CD4-positive, alpha-beta T cell treated with Interleukin-2 at 100 ng/mL for 4 hours (primary cell): ENCODE data around the gene METAP1.
"Not testable (repeated sequence)": the region's sequence is repeated elsewhere in the genome, so short reads cannot be mapped to it uniquely, and the experiment has no call there.

Experiments used
- DNase-seq: peaks from one replicate; pipeline ENCODE4 v3.0.0-alpha.2; 2020; ENCODE audit warnings: low spot score

The METAP1 gene

DNA sequence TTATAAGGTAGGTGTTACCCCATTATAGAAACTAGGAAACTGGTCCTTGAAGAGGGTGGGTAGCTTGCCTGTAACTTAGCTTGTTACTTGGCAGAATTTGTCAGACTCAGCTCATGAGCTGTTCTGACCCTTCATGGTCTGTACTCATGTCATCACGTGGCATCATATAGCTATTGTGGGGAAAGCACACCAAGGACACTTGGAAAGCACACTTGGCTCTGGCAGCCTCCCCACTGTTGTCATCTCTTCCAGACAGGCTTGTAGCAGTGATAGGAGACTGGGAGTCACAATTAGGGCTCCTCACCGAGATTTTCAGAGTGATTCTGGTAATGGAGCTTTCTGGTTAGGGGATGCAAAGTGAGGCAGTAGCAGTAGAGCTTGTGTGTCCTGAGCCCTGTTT lies 62.7 kb downstream of the METAP1 start:
- DNase-seq, result no peak

DNA sequence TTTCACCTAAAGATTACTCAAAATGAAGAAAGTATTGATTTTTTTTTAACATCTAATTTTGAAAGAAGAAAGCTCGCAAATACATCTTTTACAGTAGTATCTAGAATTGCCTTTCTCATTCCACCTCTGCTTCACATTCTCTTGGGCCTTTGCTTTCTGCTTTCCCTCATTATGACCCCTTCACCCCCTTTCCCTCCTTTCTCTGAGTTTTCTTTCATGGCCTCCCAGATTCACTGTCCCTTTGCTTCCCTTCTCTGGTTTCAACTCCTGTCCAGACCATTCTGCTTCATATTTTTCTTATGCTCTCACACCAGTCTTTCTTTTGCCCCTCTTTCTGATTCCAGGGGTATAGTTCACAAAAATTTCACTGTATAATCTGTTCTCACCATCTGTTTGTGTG lies 64.0 kb downstream of the METAP1 start:
- no peak for DNase-seq

DNA sequence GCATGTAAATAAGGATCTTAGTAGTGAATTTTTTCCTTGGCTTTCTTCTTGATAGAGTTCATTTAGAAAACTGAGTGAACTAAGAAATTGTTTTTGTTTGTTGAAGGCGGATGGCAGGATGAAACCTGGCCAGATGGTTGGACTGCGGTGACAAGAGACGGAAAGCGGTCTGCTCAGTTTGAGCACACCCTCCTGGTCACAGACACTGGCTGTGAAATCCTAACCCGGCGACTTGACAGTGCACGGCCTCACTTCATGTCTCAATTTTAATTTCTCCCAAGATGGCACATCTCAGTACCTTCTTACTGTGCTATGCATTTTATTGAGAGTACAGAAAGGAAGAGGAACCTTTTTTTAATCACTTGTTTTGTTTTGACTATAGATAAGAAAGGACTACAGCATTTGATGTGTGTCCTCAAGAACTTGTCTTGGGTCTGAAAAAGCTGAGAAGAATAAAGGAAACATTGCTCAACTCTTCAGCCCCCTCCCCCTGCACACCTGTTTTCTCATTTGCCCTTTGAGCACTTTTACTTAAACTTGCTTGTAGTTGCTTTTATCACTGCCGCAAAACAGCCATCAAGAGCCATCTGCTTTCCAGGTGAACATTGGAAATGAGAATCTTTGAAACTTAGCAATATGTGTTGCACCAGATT lies 65.7 kb downstream of the METAP1 start:
- DNase-seq, result no peak

DNA sequence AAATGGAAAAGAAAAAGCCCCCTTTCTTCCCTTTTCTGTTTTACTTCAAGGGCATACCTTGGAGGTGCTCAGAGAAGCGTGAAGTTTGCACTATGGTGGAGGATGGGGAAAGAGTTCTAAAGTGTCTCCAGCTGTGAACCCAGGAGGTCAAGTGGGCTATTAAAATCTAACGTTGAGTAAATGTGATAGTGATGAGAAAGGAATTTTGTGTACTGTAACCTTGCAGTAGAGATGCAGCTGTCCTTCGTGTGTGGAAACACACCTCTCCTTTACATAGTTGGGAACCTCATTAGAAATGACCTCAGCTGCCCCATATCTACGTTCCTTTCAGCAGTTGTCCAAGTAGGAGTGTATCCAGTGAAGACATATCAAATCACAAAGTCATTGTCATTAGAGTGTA lies 66.6 kb downstream of the METAP1 start:
- no peak for DNase-seq

DNA sequence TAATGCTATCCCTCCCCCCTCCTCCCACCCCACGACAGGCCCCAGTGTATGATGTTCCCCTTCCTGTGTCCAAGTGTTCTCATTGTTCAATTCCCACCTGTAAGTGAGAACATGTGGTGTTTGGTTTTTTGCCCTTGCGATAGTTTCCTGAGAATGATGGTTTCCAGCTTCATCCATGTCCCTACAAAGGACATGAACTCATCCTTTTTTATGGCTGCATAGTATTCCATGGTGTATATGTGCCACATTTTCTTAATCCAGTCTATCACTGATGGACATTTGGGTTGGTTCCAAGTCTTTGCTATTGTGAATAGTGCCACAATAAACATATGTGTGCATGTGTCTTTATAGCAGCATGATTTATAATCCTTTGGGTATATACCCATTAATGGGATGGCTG lies 70.0 kb downstream of the METAP1 start:
- DNase-seq, result not testable (repeated sequence)

DNA sequence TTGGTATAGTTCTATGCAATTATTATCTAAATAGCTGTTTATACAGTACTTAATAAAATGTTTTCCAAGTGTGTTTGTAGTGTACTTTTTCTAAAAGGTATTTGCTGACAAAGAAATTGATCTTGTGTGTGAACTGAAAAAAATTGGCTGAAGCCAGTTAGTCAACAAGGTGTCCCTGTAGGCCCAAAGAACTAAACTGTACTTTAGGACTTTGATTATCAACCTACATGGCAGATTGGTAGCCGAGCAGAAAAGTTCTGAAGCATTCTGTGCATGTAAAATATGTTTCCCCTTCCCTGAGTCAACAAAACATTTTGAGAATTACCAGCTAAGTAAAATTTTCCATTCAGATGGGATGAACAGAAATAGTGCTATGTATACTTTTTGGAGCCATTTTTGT lies 72.1 kb downstream of the METAP1 start:
- no peak for DNase-seq

DNA sequence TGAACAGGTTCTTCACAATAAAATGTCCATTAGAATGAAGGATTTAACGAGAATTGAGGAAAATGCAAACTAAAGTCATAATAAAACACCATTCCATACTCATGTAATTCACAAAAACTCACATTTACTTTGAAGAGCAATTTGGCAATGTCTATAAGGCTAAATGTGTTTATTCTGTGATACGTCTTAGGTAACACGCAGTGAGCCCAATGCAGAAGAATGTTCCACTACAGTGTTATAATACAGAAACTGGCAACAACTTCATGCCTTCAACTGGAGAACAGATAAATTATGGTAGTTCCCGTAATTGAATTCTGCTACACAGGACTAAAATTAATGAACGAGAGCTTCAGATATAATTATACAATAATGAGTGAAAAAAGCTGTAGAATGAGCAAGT lies 75.6 kb downstream of the METAP1 start:
- no peak for DNase-seq

DNA sequence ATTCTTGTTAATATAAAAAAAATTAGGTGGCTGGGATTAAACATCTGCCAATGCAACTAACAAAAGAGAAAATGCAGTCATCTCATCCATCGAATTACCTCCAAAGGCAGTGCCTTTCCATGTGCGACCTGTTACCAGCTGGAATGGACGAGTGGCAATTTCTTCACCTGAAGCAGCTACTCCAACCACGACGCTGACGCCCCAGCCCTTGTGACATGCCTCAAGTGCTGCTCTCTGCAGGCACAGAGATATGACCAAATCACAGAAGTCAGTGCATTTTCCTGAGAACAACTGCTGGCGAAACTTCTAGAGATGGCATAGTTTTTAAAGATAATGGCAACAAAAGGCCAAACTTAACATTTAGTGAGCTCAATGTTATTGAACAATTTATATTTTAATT lies 79.3 kb downstream of the METAP1 start:
- no peak for DNase-seq

DNA sequence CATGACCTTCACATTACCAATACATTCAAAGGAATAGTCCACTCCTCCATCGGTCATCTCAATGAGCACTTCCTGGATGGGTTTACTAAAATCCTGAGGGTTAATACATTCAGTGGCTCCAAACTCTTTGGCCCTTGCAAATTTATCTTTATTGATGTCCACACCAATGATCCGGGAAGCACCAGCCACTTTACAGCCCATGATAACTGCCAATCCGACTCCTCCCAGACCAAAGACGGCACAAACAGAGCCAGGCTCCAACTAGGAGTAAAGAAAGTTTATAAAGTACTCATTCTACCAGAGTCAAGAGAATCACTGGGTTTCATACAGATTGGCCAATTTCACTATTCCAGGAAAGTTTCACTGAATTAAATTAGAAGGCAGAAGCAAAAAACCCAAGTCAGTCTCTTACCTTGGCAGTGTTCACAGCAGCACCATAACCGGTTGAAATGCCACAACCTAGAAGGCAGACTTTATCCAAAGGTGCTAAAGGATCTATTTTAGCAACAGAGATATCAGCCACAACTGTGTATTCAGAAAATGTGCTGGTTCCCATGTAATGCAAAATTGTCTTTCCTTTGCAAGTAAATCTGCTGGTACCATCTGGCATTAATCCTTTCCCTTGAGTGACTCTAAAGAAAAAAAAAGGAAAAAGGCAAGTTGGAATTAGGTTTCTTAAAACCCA lies 80.9 kb downstream of the METAP1 start:
- no peak for DNase-seq

DNA sequence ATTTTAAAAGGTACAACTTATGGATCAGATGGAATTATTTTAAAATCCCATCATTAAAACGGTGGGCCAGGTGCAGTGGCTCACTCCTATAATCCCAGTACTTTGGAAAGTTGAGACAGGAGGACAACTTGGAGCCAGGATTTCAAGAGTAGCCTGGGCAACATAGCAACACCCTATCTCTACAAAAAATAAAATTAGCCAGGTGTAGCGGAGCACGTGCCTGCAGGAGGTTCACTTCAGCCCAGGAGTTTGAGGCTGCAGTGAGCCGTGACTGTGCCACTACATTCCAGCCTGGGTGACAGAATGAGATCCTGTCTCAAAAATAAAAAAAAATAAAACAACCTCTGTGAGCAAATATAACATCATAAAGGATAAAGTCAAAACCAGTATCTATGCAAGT lies 81.7 kb downstream of the METAP1 start:
- no peak for DNase-seq

DNA sequence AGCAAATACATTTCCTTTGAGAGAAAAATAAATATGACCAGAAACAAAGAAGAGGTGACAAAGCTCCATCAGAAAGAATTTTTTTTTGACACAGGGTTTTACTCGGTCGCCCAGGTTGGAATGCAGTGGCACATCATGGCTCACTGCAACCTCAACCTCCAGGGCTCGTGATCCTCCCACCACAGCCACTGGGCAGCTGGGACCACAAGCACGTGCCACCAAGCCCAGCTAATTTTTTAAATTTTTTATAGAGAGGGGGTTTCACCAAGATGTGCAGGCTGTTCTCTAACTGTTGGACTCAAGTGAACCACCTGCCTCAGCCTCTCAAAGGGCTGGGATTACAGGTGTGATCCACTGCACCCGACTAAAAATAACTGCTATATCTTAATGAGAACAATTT lies 82.8 kb downstream of the METAP1 start:
- DNase-seq, result no peak

DNA sequence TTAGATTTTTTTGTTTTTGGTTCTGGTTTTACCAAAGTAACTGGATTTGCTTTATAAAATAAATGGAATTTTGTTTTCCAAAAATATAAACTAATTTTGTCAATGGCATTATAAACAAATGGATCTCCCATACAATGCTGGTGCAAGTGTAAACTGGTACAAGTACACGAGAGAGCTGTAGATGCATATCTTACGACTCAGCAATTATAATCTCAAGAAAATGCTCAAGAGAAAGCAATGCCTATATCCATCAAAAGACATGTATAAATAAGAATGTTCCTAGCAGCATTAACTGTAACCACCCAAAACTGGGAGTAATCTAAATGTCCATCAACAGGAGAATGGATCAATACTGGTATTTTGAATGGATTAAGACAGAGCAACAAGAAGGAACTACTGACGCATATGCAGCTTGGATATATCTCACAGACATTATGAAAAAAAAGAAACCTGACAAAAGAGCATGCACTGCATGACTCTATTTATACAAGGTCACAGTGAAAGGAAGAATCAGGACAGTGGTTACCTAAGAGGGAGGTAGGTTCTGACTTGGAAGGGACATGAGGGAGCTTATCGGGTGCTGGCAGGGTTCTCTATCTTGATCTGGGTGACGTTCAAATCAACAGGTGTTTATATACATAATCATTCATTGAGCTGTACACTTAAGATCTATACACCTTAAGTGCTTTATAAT lies 83.6 kb downstream of the METAP1 start:
- DNase-seq, result no peak

DNA sequence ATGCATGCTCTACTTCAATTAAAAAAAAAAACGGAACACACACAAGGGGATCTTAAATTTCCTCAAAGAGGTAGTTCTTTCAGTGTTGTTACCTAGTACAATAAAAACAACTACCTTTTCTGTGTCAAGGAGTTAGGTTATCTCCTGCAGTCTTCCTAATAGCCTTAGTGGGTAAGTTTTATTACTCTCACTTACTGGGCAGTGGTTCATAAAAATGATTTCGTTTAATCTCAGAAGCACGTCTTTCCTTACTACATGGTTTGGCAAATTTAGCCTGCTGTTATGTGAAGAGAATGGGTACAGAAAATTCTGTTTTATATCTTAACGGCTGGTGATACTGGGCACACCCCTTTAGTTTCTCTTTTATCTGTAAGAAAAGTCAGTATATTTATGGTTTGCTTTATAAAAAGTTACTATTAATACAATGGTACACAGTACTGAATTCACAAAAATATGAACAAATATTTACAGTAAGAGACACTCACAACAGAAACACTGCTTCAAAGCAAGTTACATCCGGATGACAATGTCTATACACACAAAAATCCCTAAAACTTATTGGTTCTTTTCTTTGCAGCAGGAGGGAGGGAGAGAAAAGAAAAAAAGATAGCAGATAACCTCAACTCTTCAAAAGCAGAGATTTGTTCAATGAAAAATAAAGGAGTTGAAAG lies 84.2 kb downstream of the METAP1 start:
- no peak for DNase-seq

DNA sequence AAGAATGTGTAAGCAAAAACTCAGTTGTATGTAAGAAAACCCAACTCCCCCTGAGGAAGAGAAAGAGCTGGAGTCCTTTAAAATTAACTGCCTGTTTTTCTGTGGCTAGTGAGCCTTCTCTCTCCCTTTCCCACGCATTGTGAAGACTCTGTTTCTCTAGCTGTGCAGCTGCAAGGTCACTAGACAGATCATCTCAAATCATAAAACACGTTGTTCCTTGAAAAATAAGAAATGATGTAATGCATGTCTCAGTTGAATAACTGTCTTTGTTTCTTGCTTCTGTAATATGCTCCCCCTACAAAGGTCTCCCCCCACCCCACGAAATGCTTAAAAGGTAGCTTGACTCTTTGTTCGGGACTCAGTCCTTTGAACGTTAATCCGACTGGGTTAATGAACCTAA lies 85.3 kb downstream of the METAP1 start:
- DNase-seq, result not testable (repeated sequence)

DNA sequence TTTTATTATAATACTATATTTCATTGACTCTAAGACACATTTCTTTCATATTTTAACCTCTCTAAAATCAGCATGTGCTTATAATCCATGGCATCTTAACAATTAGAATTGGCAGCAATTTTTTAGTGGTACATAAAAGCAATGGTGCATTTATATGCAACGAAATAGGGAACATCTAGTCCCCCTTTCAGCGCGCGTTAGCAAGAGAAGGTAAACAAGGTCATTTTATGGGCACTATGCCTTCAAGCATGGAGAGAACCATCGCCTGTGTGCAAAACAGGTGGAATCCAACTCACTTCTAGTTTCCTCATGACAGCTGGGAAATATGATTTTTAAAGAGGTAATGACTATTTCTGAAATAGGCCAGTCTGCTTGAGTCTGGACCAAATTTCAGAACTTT lies 86.7 kb downstream of the METAP1 start:
- DNase-seq, result no peak

DNA sequence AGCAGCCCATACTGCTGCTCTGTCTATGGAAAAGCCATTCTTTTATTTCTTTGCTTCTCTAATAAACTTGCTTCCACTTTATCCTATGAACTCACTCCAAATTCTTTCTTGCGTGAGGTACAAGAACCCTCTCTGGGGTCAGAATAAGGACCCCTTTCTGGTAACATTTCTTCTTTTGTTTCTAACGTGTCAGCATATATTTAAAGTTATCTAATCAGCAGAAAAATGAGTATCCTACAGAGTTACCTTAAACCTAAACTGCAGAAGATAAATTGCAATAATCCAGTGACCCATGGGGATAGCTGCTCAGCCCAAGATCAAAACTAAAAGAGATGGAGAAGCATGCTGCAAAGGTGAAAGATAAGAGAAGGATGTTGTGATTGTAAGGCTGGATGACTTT lies 89.1 kb downstream of the METAP1 start:
- DNase-seq, result no peak

DNA sequence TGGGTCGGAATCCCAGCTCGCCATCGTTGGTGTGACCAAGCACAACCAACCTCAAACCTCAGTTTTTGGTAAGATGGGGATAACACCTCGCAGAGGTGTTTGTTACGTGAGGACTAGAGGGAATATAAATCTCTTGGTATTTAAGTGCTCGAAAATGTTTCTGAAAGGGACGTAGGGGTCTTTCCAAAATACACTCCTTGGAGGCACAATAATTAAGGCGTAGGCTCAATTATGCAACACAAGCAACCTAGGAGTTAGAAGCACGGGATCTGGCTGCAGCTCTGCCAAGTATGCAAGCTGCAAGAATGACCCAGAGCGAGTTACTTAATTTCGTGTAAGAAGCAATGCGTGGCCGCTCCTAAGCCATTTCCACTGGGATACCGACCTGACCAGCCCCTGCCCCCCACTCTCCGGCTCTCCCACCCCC lies 92.5 kb downstream of the METAP1 start:
- DNase-seq, result peak; percentile 18

DNA sequence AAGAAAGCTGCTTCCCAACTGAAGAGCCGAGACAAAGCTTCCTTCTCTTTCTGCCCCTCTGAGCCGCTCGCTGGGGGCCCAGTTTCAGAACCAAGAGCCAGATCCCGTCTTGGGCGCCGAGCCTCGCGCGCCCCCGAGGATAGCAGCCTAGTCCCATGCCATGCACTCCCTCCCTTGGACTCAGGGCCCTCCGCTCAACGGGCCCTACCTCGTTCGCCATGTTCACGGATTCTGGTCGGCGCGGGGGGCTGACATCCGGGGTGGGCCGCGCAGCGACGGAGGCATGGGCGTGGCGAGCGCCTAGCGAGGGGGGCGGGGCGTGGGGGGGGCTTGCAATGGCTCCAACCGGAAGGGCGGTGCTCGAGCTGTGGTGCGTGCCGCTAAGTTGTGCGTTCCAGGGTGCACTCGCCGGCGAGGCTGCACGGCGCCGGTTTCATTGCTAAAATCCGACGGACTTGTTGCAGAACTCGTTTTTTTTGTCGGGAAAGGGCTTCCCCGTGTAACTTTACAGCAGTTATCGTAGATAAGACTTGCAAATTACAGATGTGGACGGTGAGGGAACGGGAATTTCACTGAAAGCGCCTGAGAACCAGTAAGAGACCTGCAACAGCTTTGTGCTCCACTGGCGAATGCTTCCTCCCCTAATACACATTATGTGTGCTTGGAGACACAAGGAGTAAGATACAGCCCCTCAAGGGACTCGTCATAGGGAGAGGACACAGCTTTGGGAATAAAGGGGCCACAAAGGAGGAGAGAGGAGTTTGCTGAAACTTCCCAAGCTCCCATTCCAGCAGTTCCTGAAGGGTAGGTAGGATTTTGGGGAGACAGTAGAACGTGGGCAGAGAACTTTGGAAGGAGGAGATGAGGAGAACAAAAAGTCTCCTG lies 93.2 kb downstream of the METAP1 start, which contains the start of gene ADH5:
ADH5 (minus strand) TSS at position 308 of the 885 bp plus-strand sequence; CDS start at position 220, 88 bp downstream.
- DNase-seq, result peak; percentile 85

DNA sequence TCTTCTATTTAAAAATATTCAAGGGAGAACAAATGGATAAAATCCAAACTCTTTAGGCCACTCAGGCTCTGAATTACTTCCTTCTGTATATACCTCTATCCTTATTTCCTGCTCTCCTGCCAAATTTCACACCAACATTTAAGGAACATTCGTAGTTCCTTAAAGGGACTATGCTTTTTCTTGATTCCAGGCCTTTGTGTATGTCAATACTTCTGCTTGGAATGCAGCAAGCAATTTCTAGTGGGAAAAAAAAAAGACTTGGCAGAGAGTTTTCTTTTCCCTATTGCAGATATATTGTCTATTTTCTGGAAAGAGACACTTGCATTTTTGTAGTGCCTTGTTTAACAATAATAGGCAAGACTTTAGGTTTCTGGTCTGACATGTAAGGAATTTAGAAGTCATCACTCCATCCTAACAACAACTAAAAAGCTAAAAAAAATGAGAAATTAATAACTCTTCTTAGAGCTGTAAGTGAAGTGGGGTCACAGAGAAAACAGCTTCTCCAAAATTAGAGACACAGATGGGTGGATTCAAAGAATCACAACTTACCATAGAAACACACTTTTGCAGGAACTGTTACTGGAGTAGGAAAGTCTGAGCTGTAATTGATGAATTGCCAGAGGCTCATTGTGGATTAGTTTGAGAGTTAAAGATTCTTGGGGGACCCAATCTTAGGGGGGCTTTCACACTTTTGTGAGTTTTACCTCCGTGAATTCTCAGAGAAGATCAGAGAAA lies 95.1 kb downstream of the METAP1 start:
- no peak for DNase-seq

DNA sequence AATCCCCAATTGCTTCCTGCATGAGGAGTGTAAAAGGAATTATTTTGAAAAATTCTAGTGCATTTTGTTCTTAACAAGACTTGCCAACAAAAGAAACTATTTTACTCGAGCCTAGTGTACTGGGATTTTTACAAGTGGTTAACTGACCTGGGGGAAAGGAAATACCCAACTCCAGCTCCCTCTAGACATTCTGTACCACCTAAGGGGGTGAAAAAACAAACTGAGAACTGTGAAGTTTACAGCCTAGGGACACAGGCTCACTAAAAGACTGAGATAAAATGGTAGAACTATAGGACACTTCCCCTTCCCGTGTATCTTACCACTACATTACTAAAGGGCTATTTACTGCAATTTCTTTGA lies 95.7 kb downstream of the METAP1 start:
- no peak for DNase-seq

DNA sequence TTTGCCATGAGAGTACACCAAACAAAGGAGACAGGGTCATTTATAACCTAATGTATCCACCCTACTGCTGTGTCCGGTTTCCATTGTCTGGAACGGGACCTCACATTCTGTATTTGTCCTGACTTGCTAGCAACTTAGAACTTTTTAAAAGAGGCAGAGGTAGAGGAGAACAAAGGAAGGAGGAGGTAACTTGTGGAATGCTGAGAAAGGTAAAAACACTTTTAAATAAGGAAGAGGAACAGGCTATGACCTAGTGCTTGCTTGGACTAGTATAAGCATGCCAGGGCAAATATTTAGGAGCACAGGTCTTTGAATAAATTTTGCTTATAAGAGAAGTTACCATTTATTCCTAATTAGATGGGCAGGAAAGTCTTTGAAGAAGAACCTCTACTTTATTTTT lies 96.3 kb downstream of the METAP1 start:
- DNase-seq, result not testable (repeated sequence)
